Liver (tissue), 9 donors: ENCODE data around the gene FZD4. TPM values are rescaled to one million over a fixed set of nuclear protein-coding genes. Genes with fewer than 3 reads are reported as not detected.

Experiments used
- DNase-seq: peaks from one replicate; pipeline ENCODE4 v3.0.0-alpha.2; 2017; ENCODE audit warnings: low spot score
- H3K27ac ChIP-seq, 2 donors: one replicate each; pipeline ENCODE4 v1.7.0; 2013; ENCODE audit warnings: inconsistent platforms in 2 of 2, low read length in 2 of 2, control low read depth in 1 of 2, low read depth in 1 of 2, mild to moderate bottlenecking in 1 of 2
- H3K27me3 ChIP-seq, 4 donors: one replicate each; pipeline versions ENCODE4 v1.6.1 to v1.7.0; 2013; ENCODE audit warnings: low read length in 3 of 4, inconsistent platforms in 1 of 4, mild to moderate bottlenecking in 1 of 4, moderate library complexity in 1 of 4; ENCODE audit not compliant: control insufficient read depth in 4 of 4, insufficient read depth in 4 of 4
- H3K36me3 ChIP-seq, 4 donors: one replicate each; pipeline versions ENCODE4 v1.6.1 to v1.7.0; 2013; ENCODE audit warnings: low read length in 3 of 4, mild to moderate bottlenecking in 3 of 4, low read depth in 1 of 4, moderate library complexity in 1 of 4; ENCODE audit not compliant: control insufficient read depth in 4 of 4, insufficient read depth in 3 of 4
- H3K4me1 ChIP-seq, 4 donors: one replicate each; pipeline versions ENCODE4 v1.6.1 to v1.7.0; 2013; ENCODE audit warnings: low read length in 3 of 4, mild to moderate bottlenecking in 3 of 4, moderate library complexity in 1 of 4; ENCODE audit not compliant: control insufficient read depth in 4 of 4, insufficient read depth in 4 of 4
- H3K4me3 ChIP-seq, 3 donors: one replicate each; pipeline versions ENCODE4 v1.6.1 to v1.7.0; 2013; ENCODE audit warnings: low read length in 3 of 3, control low read depth in 1 of 3, low read depth in 1 of 3, mild to moderate bottlenecking in 1 of 3
- H3K9ac ChIP-seq, 2 donors: one replicate each; pipeline ENCODE4 v1.7.0; 2013; ENCODE audit warnings: low read length in 2 of 2, mild to moderate bottlenecking in 2 of 2, moderate library complexity in 2 of 2, control low read depth in 1 of 2, low read depth in 1 of 2
- H3K9me3 ChIP-seq, 4 donors: one replicate each; pipeline versions ENCODE4 v1.6.1 to v1.7.0; 2013; ENCODE audit warnings: low read length in 3 of 4; ENCODE audit not compliant: control insufficient read depth in 4 of 4
- ATF3 ChIP-seq: IDR thresholded peaks from 2 replicates; pipeline ENCODE4 v1.6.1; 2016; ENCODE audit warnings: antibody characterized with exemption
- EGR1 ChIP-seq, 2 donors: IDR thresholded peaks; 2 replicates each; pipeline ENCODE4 v1.6.1; 2016 to 2018; ENCODE audit warnings: antibody characterized with exemption in 2 of 2, low read depth in 2 of 2
- FOXA1 ChIP-seq: IDR thresholded peaks from 2 replicates; pipeline ENCODE4 v1.6.1; 2016; ENCODE audit warnings: antibody characterized with exemption
- FOXA2 ChIP-seq: IDR thresholded peaks from 2 replicates; pipeline ENCODE4 v1.6.1; 2016; ENCODE audit warnings: antibody characterized with exemption
- GABPA ChIP-seq, 2 donors: IDR thresholded peaks in 1 of 2; conservative IDR thresholded peaks in 1 of 2; 2 replicates each; pipeline ENCODE4 v1.6.1; 2016; ENCODE audit warnings: antibody characterized with exemption in 2 of 2, mild to moderate bottlenecking in 1 of 2, moderate library complexity in 1 of 2
- HNF4A ChIP-seq, 2 donors: conservative IDR thresholded peaks; 2 replicates each; pipeline ENCODE4 v1.6.1; 2016; ENCODE audit warnings: antibody characterized with exemption in 2 of 2, mild to moderate bottlenecking in 2 of 2
- HNF4G ChIP-seq: IDR thresholded peaks from 2 replicates; pipeline ENCODE4 v1.6.1; 2016; ENCODE audit warnings: antibody characterized with exemption
- JUND ChIP-seq, 2 donors: IDR thresholded peaks; 2 replicates each; pipeline ENCODE4 v1.6.1; 2016; ENCODE audit warnings: antibody characterized with exemption in 2 of 2
- MAX ChIP-seq: IDR thresholded peaks from 2 replicates; pipeline ENCODE4 v1.6.1; 2016; ENCODE audit warnings: antibody characterized with exemption
- NR2F2 ChIP-seq: IDR thresholded peaks from 2 replicates; pipeline ENCODE4 v1.6.1; 2016; ENCODE audit warnings: antibody characterized with exemption
- RAD21 ChIP-seq, 2 donors: IDR thresholded peaks; 2 replicates each; pipeline ENCODE4 v1.6.1; 2016; ENCODE audit warnings: antibody characterized with exemption in 2 of 2, mild to moderate bottlenecking in 2 of 2
- REST ChIP-seq: IDR thresholded peaks from 2 replicates; pipeline ENCODE4 v1.6.1; 2016; ENCODE audit warnings: antibody characterized with exemption, mild to moderate bottlenecking
- RXRA ChIP-seq, 2 donors: IDR thresholded peaks; 2 replicates each; pipeline ENCODE4 v1.6.1; 2017 to 2018; ENCODE audit warnings: antibody characterized with exemption in 2 of 2, mild to moderate bottlenecking in 1 of 2
- TAF1 ChIP-seq: conservative IDR thresholded peaks from 2 replicates; pipeline ENCODE4 v1.6.1; 2016; ENCODE audit warnings: antibody characterized with exemption, mild to moderate bottlenecking
- WGBS: extraction: QIAGEN DNeasy Blood & Tissue Kit; methylation state at CpG from one replicate; pipeline ENCODE4 v1.1.7; 2013; 5-methylcytosine and 5-hydroxymethylcytosine counted together
- polyA plus RNA-seq, 2 donors: library from polyadenylated mRNA; stranded (reverse) in 1 of 2; unstranded in 1 of 2; fragments of 200-250 nt in 1 of 2; fragments of >200 nt in 1 of 2; fragmentation: Nextera tagmentation in 1 of 2; extraction: Ambion mirVana in 1 of 2; gene quantifications; one replicate each; pipeline versions ENCODE4 v1.2.1 to v1.2.3, GENCODE V29; 2013 to 2015
- total RNA-seq, 2 donors: library from RNA; depleted of rRNA; stranded (reverse); fragments of >200 nt; gene quantifications; one replicate each; pipeline ENCODE4 v1.2.3, GENCODE V29; 2014
- donor health status: healthy.
- donor health status: healthy.
- donor health status: healthy.
- donor health status: healthy.
- donor health status: healthy.

FZD4 gene
- total and polyA plus RNA-seq, 4 donors = 4.9 to 23.7 (median 8.2) TPM

- H3K27ac ChIP-seq = no peak overlapping the region
- no peaks in the 10 kb centered on the region for H3K9me3 ChIP-seq
- H3K36me3 ChIP-seq = no peaks in the 10 kb centered on the region
- 75% methylated on average over 4 of the region's 4 CpGs for WGBS
- no peak overlapping the region for H3K4me3 ChIP-seq
- no peak overlapping the region for H3K9ac ChIP-seq
- no peaks in the 10 kb centered on the region for H3K27me3 ChIP-seq
- DNase-seq = no peak
- no peak for TF ChIP-seq HNF4G
- TF ChIP-seq JUND (IDR thresholded peaks at IDR 0.05) = no peak
- TF ChIP-seq HNF4A (conservative IDR thresholded peaks at IDR 0.05) = peak; percentile 33 to 57
- no peak for TF ChIP-seq FOXA1
- TF ChIP-seq GABPA (IDR thresholded peaks at IDR 0.05 in 1 of 2, conservative IDR thresholded peaks at IDR 0.05 in 1 of 2) = no peak
- TF ChIP-seq RAD21 (IDR thresholded peaks at IDR 0.05) = peak in 1 of 2 donors; percentile 11
- no peak for TF ChIP-seq EGR1 (IDR thresholded peaks at IDR 0.05; ENCODE audit: low read depth in 2 of 2)
- peak in 1 of 2 donors; percentile 13 for TF ChIP-seq RXRA (IDR thresholded peaks at IDR 0.05)
- TF ChIP-seq ATF3 = peak; percentile 52
- no peak for TF ChIP-seq REST
- TF ChIP-seq FOXA2 = peak; percentile 35
- no peak for TF ChIP-seq TAF1
- no peak for TF ChIP-seq NR2F2
- peaks cover 0 to 10% (median 0%) of the 10 kb centered on the region in 4 donors for H3K4me1 ChIP-seq
Measured at GRCh38 chr11:86988351-86988881, 33.2 kb upstream of the FZD4 start.

- H3K4me3 ChIP-seq = no peak overlapping the region
- no peaks in the 10 kb centered on the region for H3K27me3 ChIP-seq
- H3K4me1 ChIP-seq = peaks cover 4 to 17% (median 6%) of the 10 kb centered on the region in 4 donors
- H3K9me3 ChIP-seq = no peaks in the 10 kb centered on the region
- WGBS = 92% methylated on average over 1 of the region's 1 CpG
- no peaks in the 10 kb centered on the region for H3K36me3 ChIP-seq
- no peak overlapping the region for H3K27ac ChIP-seq
- no peak for DNase-seq
- TF ChIP-seq MAX (no peak), ATF3 (no peak), RAD21 (IDR thresholded peaks at IDR 0.05) (no peak), NR2F2 (no peak), REST (no peak), JUND (IDR thresholded peaks at IDR 0.05) (no peak), GABPA (IDR thresholded peaks at IDR 0.05 in 1 of 2, conservative IDR thresholded peaks at IDR 0.05 in 1 of 2) (no peak)
- H3K9ac ChIP-seq = no peak overlapping the region
Measured at GRCh38 chr11:86987679-86988078, 32.5 kb upstream of the FZD4 start.
